HG02588 (cell line): Measurements from ENCODE around the gene TP53I13.
"Not testable (repeated sequence)": the region's sequence is repeated elsewhere in the genome, so short reads cannot be mapped to it uniquely, and the experiment has no call there.

Experiments used
- ATAC-seq: cut with Tn5 transposase; IDR thresholded peaks from one replicate; pipeline ENCODE4 v1.9.1; 2021; ENCODE audit warnings: mild to moderate bottlenecking, moderate library complexity; ENCODE audit not compliant: unreplicated experiment

Gene TP53I13, protein sequence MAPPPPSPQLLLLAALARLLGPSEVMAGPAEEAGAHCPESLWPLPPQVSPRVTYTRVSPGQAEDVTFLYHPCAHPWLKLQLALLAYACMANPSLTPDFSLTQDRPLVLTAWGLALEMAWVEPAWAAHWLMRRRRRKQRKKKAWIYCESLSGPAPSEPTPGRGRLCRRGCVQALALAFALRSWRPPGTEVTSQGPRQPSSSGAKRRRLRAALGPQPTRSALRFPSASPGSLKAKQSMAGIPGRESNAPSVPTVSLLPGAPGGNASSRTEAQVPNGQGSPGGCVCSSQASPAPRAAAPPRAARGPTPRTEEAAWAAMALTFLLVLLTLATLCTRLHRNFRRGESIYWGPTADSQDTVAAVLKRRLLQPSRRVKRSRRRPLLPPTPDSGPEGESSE

DNA sequence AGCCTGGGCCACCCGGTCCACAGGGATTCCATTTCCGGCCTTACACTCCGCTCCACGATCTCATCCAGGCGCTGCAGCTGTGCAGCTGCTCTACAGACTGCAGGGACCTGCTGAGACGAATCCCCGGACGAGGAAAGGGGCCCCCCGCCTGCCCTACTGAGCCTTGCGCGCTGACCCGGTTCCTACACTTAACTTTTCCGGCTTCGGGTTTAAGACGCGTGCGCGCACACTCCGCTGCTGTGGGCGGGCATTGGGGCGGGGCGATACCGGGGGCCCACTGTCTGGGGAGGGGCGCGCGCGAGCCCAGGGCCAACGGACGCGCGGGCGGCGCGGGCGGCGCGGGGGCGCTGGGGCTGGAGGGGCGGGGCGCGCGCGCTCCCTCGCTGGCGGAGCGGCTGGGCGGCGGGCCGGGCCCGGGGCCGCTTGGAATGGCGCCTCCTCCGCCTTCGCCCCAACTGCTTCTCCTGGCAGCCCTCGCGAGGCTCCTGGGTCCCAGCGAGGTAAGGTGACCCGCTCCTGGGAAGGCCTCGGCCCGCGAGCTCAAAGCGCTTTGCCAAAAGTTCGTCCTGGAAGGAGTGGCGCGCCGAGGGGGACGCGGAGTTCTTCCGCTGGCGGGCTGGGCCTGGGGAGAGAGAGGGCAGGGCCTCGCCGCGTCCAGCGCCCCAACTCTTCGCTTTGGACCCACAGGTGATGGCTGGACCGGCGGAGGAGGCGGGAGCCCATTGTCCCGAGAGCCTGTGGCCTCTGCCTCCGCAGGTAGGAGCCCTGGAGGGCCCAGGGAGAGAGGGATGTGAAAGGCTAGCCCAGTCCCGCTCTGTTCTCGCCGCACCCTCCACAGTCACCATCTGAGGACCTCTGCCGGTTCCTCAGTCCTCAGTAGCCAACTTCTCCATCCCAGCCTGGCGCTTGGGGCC is at the start of gene TP53I13:
TP53I13 (plus strand) TSS at position 371 of the 914 bp plus-strand sequence; CDS start at position 429, 58 bp downstream.
- ATAC-seq = peak; percentile 36

DNA sequence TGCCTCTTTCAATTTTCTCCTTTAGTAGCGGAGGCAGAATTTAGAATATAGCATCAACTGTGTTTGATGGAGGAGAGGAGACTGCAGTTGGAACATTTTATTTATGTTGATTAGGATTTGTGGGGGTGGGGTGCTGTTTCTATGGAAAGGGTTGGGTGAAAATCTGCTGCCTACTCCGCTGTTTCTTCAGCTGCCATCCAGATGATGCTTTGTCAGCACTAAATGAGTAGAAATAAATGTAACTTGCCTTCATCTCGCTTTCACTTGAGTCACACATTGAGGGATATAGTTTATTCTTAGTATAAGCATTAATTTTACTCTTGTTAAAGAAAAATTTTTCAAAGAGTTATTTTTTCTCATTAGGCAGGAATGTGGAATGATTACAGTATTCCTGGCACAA is 43.8 kb upstream of the TP53I13 start:
- no peak for ATAC-seq

DNA sequence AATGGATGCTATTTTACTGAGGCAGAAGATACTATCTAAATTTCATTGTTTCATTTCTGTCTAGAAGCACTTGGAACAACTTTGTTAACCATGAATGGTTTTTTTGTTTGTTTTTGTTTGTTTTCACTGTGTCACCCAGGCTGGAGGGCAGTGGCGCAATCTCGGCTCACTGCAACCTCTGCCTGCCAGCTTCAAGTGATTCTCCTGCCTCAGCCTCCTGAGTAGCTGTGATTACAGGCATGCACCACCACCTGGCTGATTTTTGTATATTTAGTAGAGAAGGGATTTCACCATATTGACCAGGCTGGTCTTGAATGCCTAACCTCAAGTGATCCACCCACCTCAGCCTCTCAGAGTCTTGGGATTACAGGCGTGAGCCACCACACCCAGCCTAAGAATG is 42.2 kb upstream of the TP53I13 start:
- no peak for ATAC-seq

DNA sequence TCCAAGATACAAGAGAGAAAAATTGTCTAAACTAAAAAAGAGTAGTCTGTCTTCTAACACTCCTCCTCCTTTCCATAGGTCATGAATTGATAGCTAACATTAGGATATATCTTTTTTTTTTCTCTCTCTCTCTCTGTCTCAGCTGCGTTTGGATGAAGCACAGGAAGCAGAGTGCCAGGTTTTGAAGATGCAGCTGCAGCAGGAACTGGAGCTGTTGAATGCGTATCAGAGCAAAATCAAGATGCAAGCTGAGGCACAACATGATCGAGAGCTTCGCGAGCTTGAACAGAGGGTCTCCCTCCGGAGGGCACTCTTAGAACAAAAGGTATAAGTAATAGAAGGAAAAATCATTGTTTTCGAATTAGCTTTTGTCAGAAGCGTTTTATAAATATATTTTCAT is 34.5 kb upstream of the TP53I13 start:
- ATAC-seq = no peak

DNA sequence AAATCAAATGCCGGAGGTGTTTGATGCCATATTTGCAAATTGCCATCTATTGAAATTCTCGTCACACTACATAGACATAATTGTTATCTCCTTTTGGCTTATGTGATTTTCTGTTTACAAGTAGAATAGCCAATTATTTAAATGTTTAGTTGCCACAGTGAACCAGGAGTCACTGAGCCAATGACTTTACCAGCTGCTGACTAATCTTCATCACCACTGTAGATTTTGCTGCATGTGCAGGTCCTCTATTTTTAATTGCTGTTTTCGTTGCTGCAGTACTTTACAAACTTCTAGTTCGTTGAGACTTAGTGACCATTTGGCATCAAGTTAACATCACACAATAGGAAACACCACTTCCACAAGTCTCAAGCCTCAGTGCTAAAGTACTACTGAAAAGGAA is 24.4 kb upstream of the TP53I13 start:
- ATAC-seq = no peak

DNA sequence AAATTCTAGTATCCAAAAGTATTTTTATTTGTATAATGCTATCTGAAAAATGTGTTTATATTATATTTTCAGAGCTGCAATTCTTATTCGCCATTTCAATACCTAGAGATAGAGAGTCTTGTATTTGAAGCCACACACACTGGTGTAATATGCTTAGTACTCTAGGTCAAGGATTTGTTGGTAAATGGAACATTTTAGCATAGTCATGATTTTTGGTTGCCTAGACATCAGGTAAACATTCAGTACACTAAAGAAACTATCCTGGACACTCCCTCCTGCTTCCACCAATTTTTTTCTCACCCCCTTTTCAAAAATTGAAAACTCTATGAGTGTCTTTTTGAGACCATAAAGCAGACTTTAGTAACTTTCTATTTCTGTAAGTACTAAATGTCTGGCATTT is 22.4 kb upstream of the TP53I13 start:
- ATAC-seq = no peak

DNA sequence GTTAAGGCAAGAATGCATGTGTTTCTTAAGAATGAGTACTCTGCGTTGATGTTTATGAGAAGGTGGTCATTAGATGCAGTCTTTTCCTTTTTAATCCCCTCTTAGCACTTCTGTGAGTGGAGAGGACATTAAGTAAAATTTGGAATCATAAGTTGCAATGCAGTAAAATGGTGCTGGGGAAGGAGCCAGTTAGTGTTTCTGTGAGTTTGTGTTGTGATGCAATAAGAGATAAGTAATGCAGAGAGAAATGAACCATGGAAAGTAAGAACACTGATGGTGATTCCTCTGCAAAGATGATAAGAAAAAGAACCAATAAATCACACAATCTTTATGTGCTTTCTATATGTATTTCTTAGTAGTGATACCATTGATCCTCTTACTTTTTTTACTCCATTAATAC is 21.7 kb upstream of the TP53I13 start:
- ATAC-seq = no peak

DNA sequence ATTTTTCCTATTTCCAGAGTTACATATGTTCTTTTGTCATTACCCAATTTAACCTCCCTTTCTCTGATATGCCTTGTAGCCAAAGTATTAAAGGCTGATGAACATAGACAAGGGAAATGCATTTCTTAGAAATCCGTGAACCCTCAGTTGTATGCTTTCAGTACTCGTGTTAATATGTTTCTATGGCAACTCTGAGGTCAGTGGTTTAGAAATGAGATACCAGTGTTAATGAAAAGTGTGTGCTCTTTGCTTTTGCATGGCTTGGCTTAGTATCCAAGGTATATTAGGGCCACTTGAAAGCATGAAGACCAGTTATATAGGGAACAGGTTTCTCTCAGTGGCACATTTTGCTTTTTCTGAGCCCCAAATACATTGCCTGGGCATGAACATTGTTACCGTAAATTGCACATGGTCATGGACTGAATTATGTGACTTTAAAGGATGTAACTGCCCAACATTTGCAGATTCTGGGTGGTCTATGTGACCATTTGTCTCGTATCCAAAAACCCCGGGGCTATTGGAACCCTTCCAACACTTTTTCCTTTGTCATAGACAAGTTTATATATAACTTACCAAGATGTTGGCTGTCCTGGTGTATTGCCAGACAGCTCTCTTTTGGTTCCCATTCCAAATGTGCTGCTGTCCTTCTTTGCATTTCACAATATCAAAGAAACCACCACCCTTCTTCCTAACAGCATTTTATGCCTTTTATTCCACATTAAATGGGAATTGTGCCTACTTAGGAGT is 19.2 kb upstream of the TP53I13 start:
- no peak for ATAC-seq

DNA sequence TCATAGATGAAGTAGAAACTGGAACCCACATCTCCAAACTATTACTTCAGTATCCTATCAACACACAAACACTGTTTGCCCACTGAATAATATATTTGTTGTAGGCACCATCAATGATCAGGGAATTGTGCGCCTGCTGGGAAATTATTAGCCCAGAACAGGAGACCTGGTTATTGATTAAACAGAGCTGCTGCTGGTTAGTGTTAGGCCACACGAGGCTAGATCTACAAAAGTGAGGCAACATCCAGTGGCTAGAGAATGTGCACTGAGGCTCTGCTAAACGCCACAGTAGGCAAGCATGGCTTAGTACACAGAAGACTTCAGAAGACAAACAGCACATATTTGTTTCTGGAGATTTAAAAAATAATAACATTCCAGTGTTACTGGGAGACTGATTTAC is 12.7 kb upstream of the TP53I13 start:
- no peak for ATAC-seq

DNA sequence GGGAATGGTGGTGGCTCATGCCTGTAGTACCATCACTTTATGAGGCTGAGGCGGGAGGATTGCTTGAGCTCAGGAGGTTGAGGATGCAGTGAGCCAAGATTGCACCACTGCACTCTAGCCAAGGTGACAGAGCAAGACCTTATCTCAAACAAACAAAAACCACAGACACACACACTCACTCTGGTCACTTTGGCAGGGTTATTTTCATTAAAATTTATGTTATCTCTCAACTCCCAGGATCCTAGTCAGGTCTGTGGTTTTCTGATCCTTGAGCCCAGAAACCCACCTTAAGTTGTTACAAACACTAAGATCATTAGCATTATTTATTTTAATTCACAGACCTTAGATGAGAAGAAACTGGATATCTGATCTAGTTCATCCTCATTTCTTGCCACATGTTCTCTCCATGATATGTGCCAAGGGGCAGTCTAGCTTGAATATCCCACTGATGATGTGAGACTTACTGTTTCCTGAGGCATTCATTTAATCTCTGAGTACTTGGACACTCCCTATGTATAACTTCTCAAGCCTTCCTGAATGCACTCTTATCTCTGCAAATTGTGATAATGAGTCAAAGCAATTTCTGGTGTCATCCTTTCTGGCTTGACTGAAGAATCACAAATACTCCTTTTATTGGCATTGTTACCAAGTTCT is 11.3 kb upstream of the TP53I13 start:
- ATAC-seq = no peak

DNA sequence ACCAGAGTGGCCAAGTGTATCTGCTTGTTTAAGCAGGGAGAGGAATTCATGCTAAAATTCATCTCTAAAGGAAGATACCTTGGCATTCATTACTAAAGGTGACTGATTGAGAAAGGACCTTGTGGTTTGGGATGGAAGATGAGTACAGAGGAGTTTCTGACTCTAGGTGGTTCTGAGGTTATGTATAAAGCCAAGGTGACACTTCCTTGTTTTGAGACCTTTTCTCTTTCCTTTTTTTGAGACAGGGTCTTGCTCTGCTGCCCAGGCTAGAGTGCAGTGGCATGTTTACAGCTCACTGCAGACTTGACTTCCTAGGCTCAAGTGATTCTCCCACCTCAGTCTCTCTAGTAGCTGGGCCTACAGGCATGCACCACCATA is 10.8 kb upstream of the TP53I13 start:
- ATAC-seq = no peak

DNA sequence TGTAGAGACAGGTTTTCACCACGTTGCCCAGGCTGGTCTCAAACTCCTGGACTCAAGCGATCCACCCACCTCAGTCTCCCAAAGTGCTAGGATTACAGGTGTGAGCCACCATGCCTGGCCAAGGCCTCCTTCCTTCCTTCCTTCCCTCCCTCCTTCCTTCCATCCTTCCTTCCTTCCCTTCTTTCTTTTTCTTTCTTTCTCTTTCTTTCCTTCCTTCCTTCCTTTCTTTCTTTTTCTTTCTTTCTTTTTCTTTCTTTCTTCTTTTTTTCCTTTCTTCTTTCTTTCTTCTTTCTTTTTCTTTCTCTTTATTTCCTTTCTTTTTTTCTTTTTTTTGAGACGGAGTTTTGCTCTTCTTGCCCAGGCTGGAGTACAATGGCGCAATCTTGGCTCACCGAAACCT is 10.4 kb upstream of the TP53I13 start:
- ATAC-seq = not testable (repeated sequence)

DNA sequence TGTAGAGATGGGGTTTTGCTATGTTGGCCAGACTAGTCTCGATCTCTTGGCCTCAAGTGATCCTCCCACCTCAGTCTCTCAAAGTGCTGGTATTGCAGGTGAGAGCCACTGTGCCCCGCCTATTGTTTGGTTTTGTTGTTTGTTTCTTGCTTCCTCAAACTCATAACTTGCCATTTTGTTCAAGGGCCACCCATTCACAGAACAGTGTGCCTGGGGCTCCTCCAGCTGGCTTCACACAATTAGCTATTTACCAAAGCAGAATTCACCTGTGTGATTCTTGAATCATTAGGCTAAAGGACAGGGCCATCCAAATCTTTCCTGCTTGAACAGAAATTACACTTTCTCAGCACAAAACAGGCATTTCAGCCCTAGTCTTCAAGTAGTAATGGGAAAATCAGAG is 8.9 kb upstream of the TP53I13 start:
- ATAC-seq = no peak

DNA sequence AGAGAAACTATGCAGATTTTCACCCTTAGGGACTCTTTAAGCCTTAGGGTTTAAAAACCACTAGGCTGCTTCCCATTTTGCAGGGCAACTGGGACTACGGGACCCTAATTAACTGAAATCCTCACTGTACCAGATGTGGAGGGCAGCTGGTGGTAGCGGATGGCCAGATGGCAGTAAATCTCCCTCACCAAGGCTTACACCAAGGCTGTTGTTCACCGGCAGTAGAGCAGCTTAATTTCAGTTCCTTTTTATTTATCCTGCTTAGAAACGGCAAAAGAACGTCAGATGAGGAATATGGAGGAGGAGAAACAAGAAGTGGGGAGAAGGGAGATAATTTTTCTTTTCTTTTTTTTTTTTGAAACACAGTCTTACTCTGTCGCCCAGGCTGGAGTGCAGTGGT is 8.2 kb upstream of the TP53I13 start:
- ATAC-seq = no peak

DNA sequence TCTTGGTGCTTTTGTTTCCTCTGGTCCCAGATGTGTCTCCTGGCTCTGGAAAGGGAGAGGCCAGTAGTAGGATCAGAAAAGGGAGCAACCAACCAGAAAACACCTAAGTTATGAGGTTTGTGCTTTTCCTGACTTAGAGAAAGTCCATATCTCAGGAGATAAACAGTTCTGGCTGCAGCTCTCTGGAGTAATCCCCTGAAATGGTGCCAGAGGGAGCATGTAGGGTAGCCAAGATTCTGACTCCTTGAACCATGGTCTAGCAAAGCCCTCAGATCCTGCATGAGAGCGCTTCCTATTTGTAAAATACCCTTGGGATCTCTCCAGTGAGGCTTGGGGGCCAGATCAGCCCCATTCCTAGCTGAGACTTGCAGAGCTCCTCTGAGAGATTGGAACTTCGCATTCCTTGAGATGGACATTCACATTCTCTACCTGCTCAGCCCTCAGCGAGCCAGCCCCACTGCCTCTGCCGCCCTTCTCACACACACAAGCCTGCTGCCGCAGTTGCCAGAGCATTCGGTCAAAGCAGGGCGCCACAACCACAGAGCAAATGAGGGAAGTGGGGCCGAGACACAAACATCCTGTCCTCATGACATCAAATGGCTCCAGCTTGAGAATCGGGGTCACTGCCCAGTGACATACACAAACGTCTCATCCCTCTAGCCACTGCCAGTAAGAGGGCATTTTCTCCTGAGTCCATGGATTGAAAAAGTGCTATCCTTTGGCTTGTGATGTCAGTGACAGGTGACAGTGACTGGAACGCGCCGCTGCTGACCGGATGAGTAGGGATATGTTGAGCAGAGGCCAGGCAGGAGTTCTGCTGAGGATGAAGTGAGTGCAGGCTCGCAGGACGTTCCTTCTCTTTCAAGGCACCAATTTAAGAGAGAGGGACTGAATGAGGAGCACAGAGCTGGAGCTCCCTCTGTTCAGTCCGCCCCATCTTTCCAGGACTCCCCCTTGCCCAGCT is 6.7 kb upstream of the TP53I13 start:
- no peak for ATAC-seq

DNA sequence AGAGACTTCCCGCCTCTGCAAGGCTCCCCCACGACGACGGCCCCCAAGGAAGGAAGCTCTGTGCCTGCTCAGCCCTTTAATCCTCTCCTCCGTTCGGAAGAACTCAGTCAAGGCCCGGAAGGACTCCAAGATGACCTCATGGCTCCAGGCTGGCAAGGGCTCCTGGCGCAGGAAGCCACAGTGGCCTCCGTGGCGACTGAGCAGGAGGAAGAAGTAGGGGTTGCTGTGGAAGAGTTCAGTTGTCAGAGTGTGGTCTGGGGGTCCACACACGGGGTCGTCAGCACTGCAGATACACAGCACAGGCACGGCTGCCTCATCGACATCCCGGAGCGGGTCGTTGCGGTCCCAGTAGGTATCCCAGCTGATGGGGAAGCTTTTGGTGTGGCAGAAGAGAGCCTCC is 5.9 kb upstream of the TP53I13 start:
- no peak for ATAC-seq

DNA sequence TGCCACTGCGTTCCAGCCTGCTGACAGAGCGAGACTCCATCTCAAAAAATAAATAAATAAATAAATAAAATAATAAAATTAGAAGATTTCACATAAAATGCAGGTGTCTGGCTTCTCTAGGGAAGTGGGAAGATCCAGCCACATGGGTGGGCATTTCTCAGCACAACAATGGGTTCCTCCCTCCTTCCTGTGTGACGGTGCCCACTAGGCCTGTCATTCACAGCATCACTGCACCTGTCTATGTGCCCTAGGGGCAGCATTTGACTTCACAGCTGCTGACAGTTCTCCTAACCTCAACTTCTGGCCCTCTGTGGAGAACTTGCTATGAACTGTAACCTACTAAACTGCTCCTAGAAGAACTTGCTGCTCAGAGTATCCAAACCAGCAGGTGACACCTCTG is 4.7 kb upstream of the TP53I13 start:
- ATAC-seq = no peak

DNA sequence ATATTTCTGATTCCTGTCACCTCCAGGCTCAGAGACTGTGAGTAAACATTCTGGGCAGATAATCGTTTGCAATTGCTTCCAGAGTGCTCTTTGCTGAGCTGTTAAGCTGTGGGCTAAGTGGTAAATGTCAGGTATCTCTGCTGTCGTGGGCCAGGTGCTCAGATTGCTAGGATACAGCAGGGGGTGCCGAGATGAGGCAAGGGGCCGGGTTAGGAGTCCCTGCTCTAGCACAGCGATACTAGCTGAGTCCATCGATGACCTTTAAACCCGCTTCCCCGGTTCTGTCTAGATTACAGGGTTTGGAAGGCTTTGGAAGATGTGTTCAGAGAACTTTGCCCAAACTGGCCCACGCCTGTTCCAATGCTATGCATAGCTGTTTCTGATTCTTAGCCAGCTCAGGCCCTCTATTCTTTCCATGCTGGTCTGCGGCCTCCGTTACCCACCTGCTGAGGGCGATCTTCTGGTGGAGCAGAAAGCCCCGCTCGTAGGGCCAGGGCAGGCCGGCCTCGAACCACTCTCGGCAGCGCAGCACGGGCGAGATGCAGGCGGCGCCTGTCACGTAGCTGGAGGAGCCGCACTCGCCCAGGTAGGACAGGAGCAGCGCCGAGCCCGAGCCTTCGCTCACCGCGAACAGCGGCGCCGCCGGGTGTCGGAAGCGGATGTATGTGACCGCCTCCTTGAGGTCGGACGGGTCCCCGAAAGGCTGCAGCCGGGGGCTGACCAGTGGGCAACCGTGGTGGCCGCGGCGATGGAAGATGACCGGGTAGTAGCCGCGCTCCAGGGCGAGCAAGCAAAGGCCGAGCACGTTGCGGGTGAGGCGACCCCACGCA is 2.6 kb upstream of the TP53I13 start:
- no peak for ATAC-seq
